ENCODE results near the gene OR8B3.

GRCh38 chr11:124445646-124446150 lies 46.9 kb upstream of the OR8B3 start, which contains the start of gene OR8B8:
- TF ChIP-seq CTCF (IDR thresholded peaks at IDR 0.05) (no peak), POLR2A (IDR thresholded peaks at IDR 0.05) (no peak), POLR2AphosphoS5 (IDR thresholded peaks at IDR 0.05) (no peak)

All from stomach (tissue), 4 donors.